Esophagus muscularis mucosa (tissue), 4 donors: ENCODE data around the gene KIF19. TPM values are rescaled to one million over a fixed set of nuclear protein-coding genes. Genes with fewer than 3 reads are reported as not detected.

Experiments
- DNase-seq: peaks from one replicate; pipeline ENCODE4 v3.0.0-alpha.2; 2017; ENCODE audit errors: extremely low spot score
- H3K27ac ChIP-seq, 4 donors: fragments of 200-600 bp; sonication (generic); replicated peaks in 1 of 4; 1 replicate in 3 of 4; 2 replicates in 1 of 4; pipeline ENCODE4 v1.5.1; 2016 to 2019; ENCODE audit warnings: mild to moderate bottlenecking in 1 of 4
- H3K27me3 ChIP-seq, 4 donors: fragments of 200-600 bp; sonication (generic); one replicate each; pipeline versions ENCODE4 v1.5.1 to v1.6.0; 2016 to 2019
- H3K36me3 ChIP-seq, 4 donors: fragments of 200-600 bp; sonication (generic); one replicate each; pipeline ENCODE4 v1.5.1; 2016 to 2019
- H3K4me1 ChIP-seq, 4 donors: fragments of 200-600 bp; sonication (generic); one replicate each; pipeline ENCODE4 v1.5.1; 2016 to 2019
- H3K4me3 ChIP-seq, 4 donors: fragments of 200-600 bp; sonication (generic); 1 replicate in 2 of 4; 2 replicates in 2 of 4; pipeline ENCODE4 v1.5.1; 2016 to 2019; ENCODE audit warnings: mild to moderate bottlenecking in 4 of 4, moderate library complexity in 1 of 4
- H3K9me3 ChIP-seq, 4 donors: fragments of 200-600 bp; sonication (generic); 1 replicate in 3 of 4; 2 replicates in 1 of 4; pipeline ENCODE4 v1.5.1; 2016 to 2019
- EP300 ChIP-seq: sonication (generic); formaldehyde crosslinking; IDR thresholded peaks from one replicate; pipeline ENCODE4 v1.6.1; 2017; ENCODE audit warnings: antibody characterized with exemption
- POLR2A ChIP-seq: fragments of 450-650 bp; IDR thresholded peaks from one replicate; pipeline ENCODE4 v1.6.1; 2017; ENCODE audit warnings: antibody characterized with exemption, moderate library complexity, mild to moderate bottlenecking, low read depth
- POLR2AphosphoS5 ChIP-seq, 2 donors: sonication (generic); formaldehyde crosslinking; IDR thresholded peaks; one replicate each; pipeline ENCODE4 v1.6.1; 2017; ENCODE audit warnings: antibody characterized with exemption in 2 of 2
- WGBS: methylation state at CpG from one replicate; pipeline ENCODE4 v1.1.5; 2018; 5-methylcytosine and 5-hydroxymethylcytosine counted together
- intact Hi-C: fragments of 100-400 bp; cut with DNase I; formaldehyde crosslinking; loops from one replicate; pipeline ENCODE4 v1.15.1; 2023
- total RNA-seq, 4 donors: library from RNA; depleted of rRNA; stranded (reverse); fragments of >200 nt; gene quantifications; one replicate each; pipeline versions ENCODE4 v1.1.0 to v1.2.1, GENCODE V29; 2016
- TF ChIP-seq, protein P1 (sequence below), 3 experiments: fragments of 200-600 bp in 2 of 3; fragments of 450-650 bp in 1 of 3; sonication (generic) in 2 of 3; IDR thresholded peaks; one replicate each; pipeline ENCODE4 v1.5.1; 2017 to 2019; ENCODE audit warnings: antibody characterized with exemption in 3 of 3, mild to moderate bottlenecking in 2 of 3, moderate library complexity in 1 of 3

The KIF19 gene
- total RNA-seq, 4 donors from 2014 or later = under 0.01 to 3.8 (median 1.3) TPM

DNA sequence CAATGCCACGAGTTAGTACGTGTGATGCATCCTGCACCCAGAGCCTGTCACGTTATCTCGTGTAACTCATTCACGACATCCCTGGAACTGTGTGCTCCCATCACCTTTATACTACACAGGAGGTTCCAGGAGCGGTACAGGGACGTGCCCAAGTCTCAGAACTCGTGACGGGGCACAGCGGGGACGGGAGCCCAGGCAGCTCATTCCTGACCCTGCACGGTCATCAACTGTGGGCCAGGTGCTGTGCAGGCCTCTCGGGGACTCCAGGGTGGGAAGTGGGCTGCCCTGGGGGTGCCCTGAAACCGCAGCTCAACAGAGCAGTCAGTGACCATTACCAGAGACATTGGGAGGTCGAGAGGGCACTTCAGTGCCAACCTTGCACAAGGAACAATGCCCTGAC lies 11.1 kb upstream of the KIF19 start:
- DNase-seq = no peak
- Histone ChIP-seq H3K4me1 (no peaks in the 10 kb centered on the region), H3K4me3 (no peak overlapping the region), H3K27ac (no peak overlapping the region), H3K27me3 (peaks cover 0 to 26% (median 0%) of the 10 kb centered on the region in 4 donors), H3K36me3 (no peaks in the 10 kb centered on the region), H3K9me3 (peaks cover 0 to 9% (median 0%) of the 10 kb centered on the region in 4 donors)
- WGBS = 90% methylated on average over 14 of the region's 15 CpGs
- intact Hi-C loops = no loop called here
- TF ChIP-seq, protein P1, sequence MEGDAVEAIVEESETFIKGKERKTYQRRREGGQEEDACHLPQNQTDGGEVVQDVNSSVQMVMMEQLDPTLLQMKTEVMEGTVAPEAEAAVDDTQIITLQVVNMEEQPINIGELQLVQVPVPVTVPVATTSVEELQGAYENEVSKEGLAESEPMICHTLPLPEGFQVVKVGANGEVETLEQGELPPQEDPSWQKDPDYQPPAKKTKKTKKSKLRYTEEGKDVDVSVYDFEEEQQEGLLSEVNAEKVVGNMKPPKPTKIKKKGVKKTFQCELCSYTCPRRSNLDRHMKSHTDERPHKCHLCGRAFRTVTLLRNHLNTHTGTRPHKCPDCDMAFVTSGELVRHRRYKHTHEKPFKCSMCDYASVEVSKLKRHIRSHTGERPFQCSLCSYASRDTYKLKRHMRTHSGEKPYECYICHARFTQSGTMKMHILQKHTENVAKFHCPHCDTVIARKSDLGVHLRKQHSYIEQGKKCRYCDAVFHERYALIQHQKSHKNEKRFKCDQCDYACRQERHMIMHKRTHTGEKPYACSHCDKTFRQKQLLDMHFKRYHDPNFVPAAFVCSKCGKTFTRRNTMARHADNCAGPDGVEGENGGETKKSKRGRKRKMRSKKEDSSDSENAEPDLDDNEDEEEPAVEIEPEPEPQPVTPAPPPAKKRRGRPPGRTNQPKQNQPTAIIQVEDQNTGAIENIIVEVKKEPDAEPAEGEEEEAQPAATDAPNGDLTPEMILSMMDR (IDR thresholded peaks at IDR 0.05) = no peak
- TF ChIP-seq POLR2A (no peak), EP300 (no peak), POLR2AphosphoS5 (IDR thresholded peaks at IDR 0.05) (no peak)

DNA sequence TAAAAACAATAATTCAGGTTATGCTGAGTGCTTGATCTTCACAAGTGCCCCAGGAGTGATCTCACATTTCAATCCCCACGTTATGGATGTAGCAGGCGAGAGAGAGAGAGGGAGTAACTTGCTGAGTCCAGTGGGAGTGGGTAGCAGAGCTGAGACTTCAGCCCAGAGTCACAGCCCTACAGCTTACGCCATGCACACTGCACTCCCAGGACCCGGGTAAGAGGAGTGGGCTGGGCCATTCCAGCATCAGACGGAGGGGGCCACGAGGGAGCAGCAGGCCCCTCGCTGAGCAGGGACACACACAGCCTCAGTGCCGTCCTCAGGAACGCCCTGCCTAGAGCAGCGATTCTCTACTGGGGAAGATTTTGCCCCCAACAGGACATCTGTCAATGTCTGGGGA lies 9.8 kb upstream of the KIF19 start:
- Histone ChIP-seq H3K27ac (no peak overlapping the region), H3K36me3 (no peaks in the 10 kb centered on the region), H3K27me3 (peaks cover 0 to 23% (median 0%) of the 10 kb centered on the region in 4 donors), H3K4me3 (no peak overlapping the region), H3K4me1 (no peaks in the 10 kb centered on the region), H3K9me3 (peaks cover 0 to 9% (median 0%) of the 10 kb centered on the region in 4 donors)
- TF ChIP-seq, protein P1 (IDR thresholded peaks at IDR 0.05) = no peak
- TF ChIP-seq POLR2A (no peak), EP300 (no peak), POLR2AphosphoS5 (IDR thresholded peaks at IDR 0.05) (no peak)
- 47% methylated on average over 7 of the region's 10 CpGs for WGBS
- DNase-seq = no peak
- intact Hi-C loops = no loop called here

DNA sequence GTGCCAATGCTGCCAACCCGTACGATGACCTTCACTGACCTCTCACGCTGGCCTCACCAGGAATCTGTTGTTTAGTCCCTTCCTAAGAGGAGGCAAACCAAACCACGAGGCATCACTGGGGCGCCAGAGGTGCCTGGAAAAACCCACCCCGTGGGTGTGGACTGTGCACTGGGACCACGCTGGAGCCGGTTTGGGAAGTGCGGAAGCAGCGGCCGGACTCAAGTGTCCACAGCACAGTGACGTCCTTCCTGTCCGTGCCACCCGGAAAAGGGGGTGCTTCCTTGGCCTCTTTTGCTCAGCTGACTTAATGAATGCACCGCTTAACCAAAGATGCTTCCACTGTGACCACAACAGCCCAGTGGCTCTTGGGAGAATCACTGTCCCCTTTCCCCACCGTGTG lies 9.0 kb upstream of the KIF19 start:
- DNase-seq = no peak
- Histone ChIP-seq H3K4me3 (no peak overlapping the region), H3K9me3 (peaks cover 0 to 9% (median 0%) of the 10 kb centered on the region in 4 donors), H3K36me3 (no peaks in the 10 kb centered on the region), H3K27ac (no peak overlapping the region), H3K27me3 (peaks cover 0 to 22% (median 0%) of the 10 kb centered on the region in 4 donors), H3K4me1 (no peaks in the 10 kb centered on the region)
- no peak for TF ChIP-seq POLR2A
- TF ChIP-seq, protein P1 (IDR thresholded peaks at IDR 0.05) = no peak
- no peak for TF ChIP-seq POLR2AphosphoS5 (IDR thresholded peaks at IDR 0.05)
- no peak for TF ChIP-seq EP300
- intact Hi-C loops = no loop called here
- WGBS = 75% methylated on average over 16 of the region's 16 CpGs

DNA sequence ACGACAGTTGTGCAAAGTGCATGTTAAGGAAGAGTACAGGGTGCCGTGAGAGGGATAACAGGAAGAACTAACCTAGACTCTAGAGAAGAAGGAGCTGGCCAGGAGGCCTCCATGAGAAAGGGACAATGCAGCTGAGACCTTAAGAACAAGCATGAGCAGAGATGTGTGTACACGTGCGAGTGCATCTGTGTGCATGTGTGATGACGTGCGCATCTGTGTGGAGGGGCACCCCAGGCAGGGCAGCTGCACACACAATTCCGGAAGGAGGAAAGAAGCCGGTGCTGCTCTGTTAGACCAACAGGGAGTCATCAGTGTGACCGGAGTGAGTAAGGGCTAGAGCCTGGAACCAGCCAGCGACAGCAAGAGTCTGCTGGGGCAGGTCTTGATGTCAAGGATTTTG lies 7.6 kb upstream of the KIF19 start:
- DNase-seq = no peak
- intact Hi-C loops = no loop called here
- 76% methylated on average over 10 of the region's 10 CpGs for WGBS
- no peak overlapping the region for H3K27ac ChIP-seq
- H3K9me3 ChIP-seq = no peaks in the 10 kb centered on the region
- peaks cover 0 to 27% (median 0%) of the 10 kb centered on the region in 4 donors for H3K27me3 ChIP-seq
- TF ChIP-seq, protein P1 (IDR thresholded peaks at IDR 0.05) = no peak
- no peak for TF ChIP-seq POLR2AphosphoS5 (IDR thresholded peaks at IDR 0.05)
- TF ChIP-seq EP300 = no peak
- TF ChIP-seq POLR2A = no peak
- H3K36me3 ChIP-seq = no peaks in the 10 kb centered on the region
- no peak overlapping the region for H3K4me3 ChIP-seq
- H3K4me1 ChIP-seq = no peaks in the 10 kb centered on the region

DNA sequence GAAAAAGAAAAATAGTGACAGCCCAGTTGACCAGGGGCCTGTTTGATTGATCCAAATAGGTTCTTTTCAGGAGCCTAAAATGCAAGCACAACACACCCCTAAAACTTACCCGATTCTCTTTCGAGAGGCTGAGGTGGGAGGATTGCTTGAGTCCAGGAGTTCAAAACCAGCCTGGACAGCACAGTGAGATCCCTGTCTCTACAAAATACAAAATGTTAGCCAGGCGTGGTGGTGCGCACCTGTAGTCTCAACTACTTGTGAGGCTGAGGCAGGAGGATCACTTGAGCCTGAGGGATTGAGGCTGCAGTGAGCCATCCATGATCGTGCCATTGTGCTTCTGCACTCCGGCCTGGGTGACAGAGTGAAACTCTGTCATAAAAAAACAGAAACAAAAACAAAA lies 1.5 kb upstream of the KIF19 start:
- intact Hi-C loops = no loop called here
- no peak for TF ChIP-seq POLR2A
- no peak for TF ChIP-seq POLR2AphosphoS5 (IDR thresholded peaks at IDR 0.05)
- TF ChIP-seq, protein P1 (IDR thresholded peaks at IDR 0.05) = no peak
- Histone ChIP-seq H3K36me3 (no peaks in the 10 kb centered on the region), H3K27ac (no peak overlapping the region), H3K9me3 (no peaks in the 10 kb centered on the region), H3K27me3 (peaks cover 0 to 54% (median 9%) of the 10 kb centered on the region in 4 donors), H3K4me3 (no peak overlapping the region), H3K4me1 (peaks cover 18 to 21% (median 19%) of the 10 kb centered on the region in 4 donors)
- DNase-seq = no peak
- WGBS = 96% methylated on average over 6 of the region's 6 CpGs
